Aorta (tissue), 5 donors: ENCODE results near the gene C1orf174. TPM values are rescaled to one million over a fixed set of nuclear protein-coding genes. Genes with fewer than 3 reads are reported as not detected.

Experiments
- ATAC-seq: fragments of 200-7000 bp; cut with Tn5 transposase; one replicate; pipeline ENCODE4 v1.9.1; 2022; ENCODE audit warnings: moderate library complexity; ENCODE audit not compliant: low FRiP score
- DNase-seq, 2 donors: peaks; one replicate each; pipeline ENCODE4 v3.0.0-alpha.2; 2020
- H3K27ac ChIP-seq, 2 donors: one replicate each; pipeline ENCODE4 v1.5.1; 2013; ENCODE audit warnings: low read length in 2 of 2, mild to moderate bottlenecking in 2 of 2, moderate library complexity in 2 of 2, control low read depth in 1 of 2, inconsistent platforms in 1 of 2, low read depth in 1 of 2
- H3K27me3 ChIP-seq, 2 donors: one replicate each; pipeline ENCODE4 v1.6.1; 2013; ENCODE audit warnings: control low read depth in 1 of 2, low read length in 1 of 2, mild to moderate bottlenecking in 1 of 2, moderate library complexity in 1 of 2; ENCODE audit not compliant: insufficient read depth in 2 of 2, control insufficient read depth in 1 of 2
- H3K36me3 ChIP-seq, 2 donors: one replicate each; pipeline ENCODE4 v1.6.1; 2013; ENCODE audit warnings: control low read depth in 1 of 2, low read length in 1 of 2, mild to moderate bottlenecking in 1 of 2; ENCODE audit not compliant: insufficient read depth in 2 of 2, control insufficient read depth in 1 of 2
- H3K4me1 ChIP-seq, 2 donors: one replicate each; pipeline ENCODE4 v1.6.1; 2013; ENCODE audit warnings: low read length in 2 of 2, control low read depth in 1 of 2, mild to moderate bottlenecking in 1 of 2, moderate library complexity in 1 of 2; ENCODE audit not compliant: insufficient read depth in 2 of 2, control insufficient read depth in 1 of 2
- H3K4me3 ChIP-seq, 2 donors: one replicate each; pipeline ENCODE4 v1.5.1; 2013; ENCODE audit warnings: low read length in 2 of 2, control low read depth in 1 of 2, mild to moderate bottlenecking in 1 of 2
- H3K9me3 ChIP-seq: one replicate; pipeline ENCODE4 v1.6.1; 2013; ENCODE audit warnings: mild to moderate bottlenecking, low read length; ENCODE audit not compliant: control insufficient read depth
- WGBS, 2 donors: extraction: QIAGEN DNeasy Blood & Tissue Kit; methylation state at CpG; one replicate each; pipeline ENCODE4 v1.1.7; 2013; 5-methylcytosine and 5-hydroxymethylcytosine counted together
- intact Hi-C, 2 donors: fragments of 100-400 bp; cut with DNase I; formaldehyde crosslinking; loops; one replicate each; pipeline versions ENCODE4 v1.14.2 to v1.15.0; 2022
- polyA plus RNA-seq, 2 donors: library from polyadenylated mRNA; stranded (reverse); fragments of 200-250 nt; gene quantifications; one replicate each; pipeline ENCODE4 v1.2.3, GENCODE V29; 2013
- total RNA-seq, 2 donors: library from RNA; stranded (reverse); fragmentation: NEBNext Ultra II Directional; extraction: Animal tissue kit (Norgen Biotek cat#: 25700); gene quantifications; one replicate each; pipeline ENCODE4 v1.2.1, GENCODE V29; 2021
- donor health status: healthy with polysubstance abuse.
- donor health status: Bipolar disorder and iron deficiency.
- donor health status: DM: no; HTN: no; CAD: no.
- donor health status: DM: no; HTN: no; CAD: no.
- donor health status: DM: yes; HTN: yes; CAD: no.

The C1orf174 gene
- total and polyA plus RNA-seq, 4 donors = 12.6 to 19.8 (median 16.1) TPM

DNA sequence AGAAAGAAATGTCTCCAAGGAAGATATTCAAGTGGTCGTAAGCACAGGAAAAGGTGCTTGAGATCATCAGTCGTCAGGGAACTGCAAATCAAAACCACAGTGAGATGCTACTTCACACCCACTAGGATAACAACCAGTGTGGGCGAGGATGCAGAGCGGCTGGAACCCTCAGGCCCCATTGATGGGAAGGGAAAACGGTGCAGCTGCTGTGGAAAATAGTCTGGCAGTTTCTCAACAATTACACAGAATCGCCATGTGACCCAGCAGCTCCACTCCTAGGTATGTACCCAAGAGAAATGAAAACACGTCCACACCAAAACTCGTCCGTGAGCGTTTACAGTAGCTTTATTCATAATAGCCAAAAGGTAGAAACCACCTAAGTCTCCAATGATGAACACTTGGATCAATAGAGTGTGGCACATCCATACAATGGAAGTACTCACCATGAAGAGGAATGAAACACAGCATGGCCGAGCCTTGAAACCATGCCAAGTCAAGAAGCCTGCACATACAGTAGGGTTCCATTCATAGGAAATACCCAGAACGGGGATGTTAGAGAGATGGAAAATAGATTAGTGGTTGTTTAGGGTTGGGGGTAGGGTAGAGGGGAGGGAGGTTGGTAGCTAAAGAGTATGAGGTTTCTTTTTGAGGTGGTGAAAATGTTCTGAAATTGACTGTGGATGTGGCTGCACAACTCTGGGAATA is 36.7 kb downstream of the C1orf174 start:
- H3K4me3 ChIP-seq = no peak overlapping the region

GRCh38 chr1:3858231-3858981 is 41.7 kb downstream of the C1orf174 start:
- ATAC-seq (no peak), DNase-seq (peak in 1 of 2 donors; percentile 49)
- intact Hi-C loops = no loop called here
- Histone ChIP-seq H3K4me1 (no peaks in the 10 kb centered on the region), H3K4me3 (no peak overlapping the region), H3K27ac (no peak overlapping the region), H3K36me3 (no peaks in the 10 kb centered on the region), H3K27me3 (no peaks in the 10 kb centered on the region), H3K9me3 (no peaks in the 10 kb centered on the region)
- 56 to 71% methylated on average over 34 of the region's 34 CpGs for WGBS, 2 donors

More for the DNA sequence above, 36.7 kb downstream of the C1orf174 start:
- Histone ChIP-seq H3K4me1 (no peaks in the 10 kb centered on the region), H3K9me3 (no peaks in the 10 kb centered on the region), H3K27ac (no peak overlapping the region), H3K36me3 (peaks cover 0 to 2% of the 10 kb centered on the region in 2 donors), H3K27me3 (no peaks in the 10 kb centered on the region)
- peak; percentile 17 to 23 for DNase-seq
- intact Hi-C loops = no loop called here
- 77 to 83% methylated on average over 12 of the region's 12 CpGs for WGBS, 2 donors
- ATAC-seq = no peak

- no peak for DNase-seq
- peak overlapping the region; percentile 31 to 80 for H3K4me3 ChIP-seq
- ATAC-seq = no peak
- H3K27me3 ChIP-seq = no peaks in the 10 kb centered on the region
- no peaks in the 10 kb centered on the region for H3K4me1 ChIP-seq
- H3K36me3 ChIP-seq = no peaks in the 10 kb centered on the region
- no peak overlapping the region for H3K27ac ChIP-seq
- 6 to 11% methylated on average over 18 to 21 of the region's 21 CpGs for WGBS, 2 donors
- H3K9me3 ChIP-seq = no peaks in the 10 kb centered on the region
- intact Hi-C loops = no loop called here
These were observed 42.3 kb downstream of the C1orf174 start for GRCh38 chr1:3857791-3858129.

GRCh38 chr1:3856923-3857790 is 42.9 kb downstream of the C1orf174 start, which contains the start of the genes CEP104 and DFFB:
CEP104 (minus strand) TSS chr1:3857211; CDS start chr1:3852407, 4,804 bp downstream.
DFFB (plus strand) TSS chr1:3857476; CDS start chr1:3857604, 128 bp downstream.
- intact Hi-C loops = no loop called here
- DNase-seq (peak; percentile 89 to 95), ATAC-seq (peak; percentile 95)
- no peaks in the 10 kb centered on the region for H3K27me3 ChIP-seq
- no peaks in the 10 kb centered on the region for H3K4me1 ChIP-seq
- H3K27ac ChIP-seq = peak within 1 kb of the TSS in 1 of 2 donors; percentile 20
- H3K36me3 ChIP-seq = no peaks in the 10 kb centered on the region
- 0 to 1% methylated on average over 68 to 73 of the region's 73 CpGs for WGBS, 2 donors
- peak within 1 kb of the TSS; percentile 31 to 80 for H3K4me3 ChIP-seq
- H3K9me3 ChIP-seq = no peaks in the 10 kb centered on the region

DNA sequence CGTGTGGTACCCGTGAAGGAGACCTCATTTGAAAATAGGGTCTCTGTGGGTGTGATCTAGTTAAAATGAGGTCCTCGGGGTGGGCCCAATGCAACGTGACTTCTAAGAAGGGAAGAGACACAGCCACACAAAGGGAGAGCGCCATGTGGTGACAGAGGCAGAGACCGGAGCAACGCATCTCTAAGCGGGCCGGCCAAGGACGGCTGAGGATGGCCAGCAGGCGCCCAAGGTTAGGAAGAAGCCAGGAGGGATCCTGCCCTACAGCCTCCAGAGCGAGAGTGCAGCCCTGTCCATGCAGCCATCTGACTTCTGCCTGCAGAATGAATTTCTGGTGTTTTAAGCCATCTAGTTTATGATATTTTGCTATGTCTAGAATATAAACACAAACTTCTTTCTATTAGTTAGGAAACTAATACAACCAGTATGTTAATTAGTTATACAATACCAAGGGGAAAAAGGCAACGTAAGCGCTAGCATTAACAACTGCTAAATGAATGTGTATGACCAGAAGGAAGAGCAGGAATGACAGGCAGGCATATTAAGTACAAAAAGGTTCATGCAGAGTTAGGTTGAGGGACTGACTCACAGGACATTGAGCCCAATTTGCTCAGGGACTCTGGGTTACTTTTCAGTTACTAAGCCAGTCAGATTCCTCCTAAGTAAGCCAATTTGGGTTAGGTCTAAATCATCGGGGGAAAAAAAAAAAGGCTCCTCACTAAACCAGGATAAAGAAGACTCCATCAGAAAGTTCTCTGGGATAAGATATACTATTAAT is 47.2 kb downstream of the C1orf174 start:
- DNase-seq = no peak
- no peak overlapping the region for H3K27ac ChIP-seq
- no peak for ATAC-seq
- no peaks in the 10 kb centered on the region for H3K9me3 ChIP-seq
- WGBS, 2 donors = 77 to 86% methylated on average over 15 of the region's 15 CpGs
- peaks cover 0 to 5% of the 10 kb centered on the region in 2 donors for H3K36me3 ChIP-seq
- no peaks in the 10 kb centered on the region for H3K4me1 ChIP-seq
- no peaks in the 10 kb centered on the region for H3K27me3 ChIP-seq
- intact Hi-C loops = no loop called here
- no peak overlapping the region for H3K4me3 ChIP-seq

- peaks cover 0 to 5% of the 10 kb centered on the region in 2 donors for H3K36me3 ChIP-seq
- no peak for ATAC-seq
- intact Hi-C loops = no loop called here
These were observed 48.0 kb downstream of the C1orf174 start for GRCh38 chr1:3852091-3852490.

DNA sequence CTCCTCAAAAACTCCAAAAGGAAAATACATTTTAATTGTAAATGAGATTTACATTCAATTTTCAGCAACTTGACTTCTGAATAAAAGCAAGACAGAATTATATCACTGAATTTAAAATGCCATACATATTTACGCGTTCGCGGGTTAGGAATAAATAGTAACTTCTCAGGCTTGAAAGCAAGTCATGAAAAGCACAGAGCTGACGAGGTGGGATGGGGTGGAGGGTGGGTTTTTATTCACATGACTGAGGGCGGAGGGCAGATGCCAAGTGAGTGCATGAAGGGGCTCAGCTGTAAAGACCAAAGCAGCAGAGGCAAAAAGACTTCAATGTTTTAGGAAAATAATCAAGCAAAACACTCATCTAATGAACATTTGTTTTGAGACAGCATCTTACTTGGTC is 48.8 kb downstream of the C1orf174 start:
- DNase-seq (no peak), ATAC-seq (no peak)
- Histone ChIP-seq H3K9me3 (no peaks in the 10 kb centered on the region), H3K36me3 (peaks cover 0 to 5% of the 10 kb centered on the region in 2 donors), H3K27ac (no peak overlapping the region), H3K27me3 (no peaks in the 10 kb centered on the region), H3K4me1 (no peaks in the 10 kb centered on the region), H3K4me3 (no peak overlapping the region)
- intact Hi-C loops = no loop called here
- 92 to 93% methylated on average over 6 of the region's 6 CpGs for WGBS, 2 donors

More at GRCh38 chr1:3852091-3852490, 48.0 kb downstream of the C1orf174 start:
- Histone ChIP-seq H3K4me3 (no peak overlapping the region), H3K9me3 (no peaks in the 10 kb centered on the region), H3K27ac (no peak overlapping the region), H3K4me1 (no peaks in the 10 kb centered on the region), H3K27me3 (no peaks in the 10 kb centered on the region)
- no peak for DNase-seq
- 84 to 89% methylated on average over 12 of the region's 12 CpGs for WGBS, 2 donors

- no peaks in the 10 kb centered on the region for H3K4me1 ChIP-seq
- 87 to 88% methylated on average over 11 to 12 of the region's 12 CpGs for WGBS, 2 donors
- intact Hi-C loops = no loop called here
- H3K27me3 ChIP-seq = no peaks in the 10 kb centered on the region
- H3K9me3 ChIP-seq = no peaks in the 10 kb centered on the region
- no peak for DNase-seq
- peaks cover 0 to 5% of the 10 kb centered on the region in 2 donors for H3K36me3 ChIP-seq
- no peak overlapping the region for H3K27ac ChIP-seq
- no peak for ATAC-seq
- H3K4me3 ChIP-seq = no peak overlapping the region
These were observed 49.2 kb downstream of the C1orf174 start for GRCh38 chr1:3850857-3851256.
